GM19328 (cell line): ENCODE data around the gene SCG3.

Experiments
- ATAC-seq: cut with Tn5 transposase; IDR thresholded peaks from one replicate; pipeline ENCODE4 v1.9.1; 2021; ENCODE audit warnings: mild to moderate bottlenecking, moderate library complexity; ENCODE audit not compliant: unreplicated experiment

SCG3 gene

GRCh38 chr15:51726302-51727073, 45.2 kb downstream of the SCG3 start:
- peak; percentile 79 for ATAC-seq

- ATAC-seq: no peak
Observed at GRCh38 chr15:51727141-51727897, 46.0 kb downstream of the SCG3 start.

DNA sequence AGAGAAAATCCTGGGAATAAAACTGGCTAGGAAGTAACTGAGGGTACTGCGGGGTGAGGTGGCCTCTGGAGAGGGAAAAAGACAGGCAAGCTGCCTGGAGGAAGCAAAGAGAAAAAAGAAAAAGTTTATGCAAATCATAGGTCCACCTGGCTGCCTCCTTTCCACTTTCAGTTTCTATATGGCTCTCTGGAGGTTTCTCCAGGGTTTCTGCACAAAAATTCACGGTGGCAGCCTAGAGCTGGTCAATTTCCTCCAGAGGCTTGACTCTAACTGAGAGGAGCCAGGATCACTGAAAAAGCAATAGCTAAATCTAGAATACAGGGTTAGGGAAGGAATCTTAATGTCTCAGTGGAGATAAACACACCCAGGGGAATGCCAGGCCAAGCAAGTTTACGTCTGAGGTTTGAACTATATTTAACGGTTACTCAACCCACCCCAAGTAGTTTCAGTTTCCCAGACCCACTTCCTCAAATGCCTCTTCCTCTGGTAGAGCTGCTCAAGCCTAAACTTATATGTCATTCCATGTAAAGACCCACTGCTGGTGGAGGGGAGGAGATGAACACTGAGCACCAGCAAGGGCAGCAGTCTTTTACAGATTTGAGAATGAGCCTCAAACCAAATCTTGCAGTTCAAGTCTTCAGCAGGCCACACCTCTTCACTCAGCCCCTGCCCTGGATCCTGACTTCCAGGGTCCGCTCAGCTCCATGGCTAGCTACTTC, 50.4 kb downstream of the SCG3 start:
- ATAC-seq: peak; percentile 47

GRCh38 chr15:51732646-51733045, 51.3 kb downstream of the SCG3 start:
- no peak for ATAC-seq

DNA sequence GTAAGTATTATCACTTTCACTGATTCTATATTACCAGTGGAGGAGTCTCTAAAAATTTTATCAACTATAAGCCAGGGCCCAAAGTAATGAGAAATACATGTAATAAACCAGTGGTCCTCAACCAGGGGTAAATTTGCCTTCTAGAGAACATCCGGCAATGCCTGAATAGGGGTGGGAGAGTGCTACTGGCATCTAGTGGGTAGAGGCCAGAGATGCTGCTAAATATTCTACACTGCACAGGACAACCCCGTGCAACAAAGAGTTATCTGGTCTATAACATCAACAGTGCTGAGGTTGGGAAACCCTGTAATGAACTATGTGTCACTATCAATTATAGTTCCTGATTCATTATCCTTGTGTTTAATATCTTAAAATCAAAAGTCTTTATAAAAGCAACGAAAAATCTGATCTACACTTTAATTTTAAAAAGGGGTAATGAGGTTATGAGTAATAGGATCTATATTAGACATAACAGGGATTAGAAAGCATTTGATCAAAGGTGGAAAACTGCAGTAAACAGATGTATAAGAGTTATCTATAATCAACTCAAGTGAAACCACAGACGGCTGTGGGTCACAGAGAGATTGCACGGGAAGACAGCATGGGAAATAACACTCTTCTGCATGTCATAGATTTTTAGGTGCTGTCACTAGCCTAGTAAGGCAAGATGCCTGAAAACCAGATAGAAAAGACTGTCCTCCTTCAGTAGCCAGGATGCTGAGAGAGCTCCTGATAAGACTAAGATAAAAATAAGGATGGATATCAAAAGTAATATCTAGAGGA, 54.1 kb downstream of the SCG3 start:
- no peak for ATAC-seq

GRCh38 chr15:51736069-51736468, 54.8 kb downstream of the SCG3 start:
- ATAC-seq: no peak

DNA sequence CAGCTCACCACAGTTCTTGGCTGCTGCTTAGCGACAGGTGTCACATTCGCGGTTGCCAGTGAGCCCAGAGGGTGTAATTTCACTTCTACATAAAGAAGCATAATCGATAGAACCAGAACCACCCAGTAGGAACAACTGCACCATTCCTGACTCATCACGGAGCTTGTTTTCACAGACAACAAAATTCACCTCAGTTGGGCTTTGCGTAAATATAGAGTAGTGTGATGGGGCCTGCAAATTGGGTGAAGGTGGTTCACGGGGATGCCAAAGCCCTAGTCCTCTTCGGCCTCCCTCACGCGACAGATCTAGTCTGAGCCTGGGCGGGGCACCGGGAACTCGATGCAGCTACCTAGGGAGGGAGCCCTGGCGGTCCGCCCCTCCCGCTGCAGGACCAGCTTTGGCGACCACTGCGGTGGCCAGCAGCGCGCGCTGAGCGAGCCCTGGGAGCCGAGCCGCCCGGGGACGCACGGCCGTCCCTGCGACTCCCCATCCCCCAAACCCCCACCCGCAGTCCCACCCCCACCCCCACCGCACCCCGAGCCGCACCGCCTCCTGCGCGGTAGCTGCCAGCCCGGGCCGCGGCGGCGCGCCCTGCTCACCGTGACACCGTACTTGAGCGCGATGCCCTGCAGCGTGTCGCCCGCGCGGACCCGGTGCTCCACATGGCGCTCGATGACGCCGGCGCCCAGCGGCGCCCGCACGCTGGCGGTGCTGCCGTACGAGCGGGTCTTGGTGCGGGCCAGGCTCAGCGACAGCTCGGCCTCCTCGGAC, 55.6 kb downstream of the SCG3 start:
- peak; percentile 25 for ATAC-seq

DNA sequence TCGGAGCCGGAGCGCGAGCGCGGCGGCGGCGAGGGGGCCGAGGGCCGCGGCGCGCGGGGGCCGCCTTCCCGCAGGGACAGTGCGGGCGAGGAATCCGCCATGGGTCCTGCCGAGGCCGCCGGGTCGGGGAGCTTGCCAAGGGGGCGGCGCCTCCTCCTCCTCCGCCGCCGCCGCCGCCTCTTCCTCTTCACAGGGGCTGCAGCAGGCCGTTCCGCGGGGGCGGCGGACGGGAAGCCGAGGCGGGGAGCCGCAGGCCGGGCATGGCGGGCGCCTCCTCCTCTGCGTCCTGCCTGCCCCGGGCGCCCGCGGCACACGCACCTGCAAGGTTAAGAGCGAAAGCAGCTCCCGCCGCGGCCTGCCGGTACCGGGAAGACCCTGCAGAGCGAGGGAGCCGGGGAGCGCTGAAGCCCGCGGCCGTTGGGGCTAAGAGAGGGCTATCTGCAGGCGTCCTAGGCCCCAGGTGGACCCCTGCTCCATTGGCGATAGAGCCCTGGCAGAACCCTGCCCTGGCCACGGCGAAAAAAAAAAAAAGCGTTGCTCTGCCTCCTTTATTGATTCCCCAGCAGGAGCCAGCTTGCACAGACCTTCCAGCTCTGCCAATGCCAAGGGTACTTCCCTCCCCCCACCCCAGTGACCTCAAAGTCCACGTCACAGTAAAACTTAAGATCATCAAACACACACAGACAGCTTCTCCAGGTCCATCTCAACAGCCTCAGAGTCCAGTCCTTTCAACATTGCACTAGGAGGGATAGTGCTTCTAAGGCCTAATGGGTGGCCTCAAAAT, 56.4 kb downstream of the SCG3 start, which contains the start of gene LYSMD2:
LYSMD2 (minus strand) TSS at position 134 of the 784 bp plus-strand sequence; CDS start at position 101, 33 bp downstream.
- peak; percentile 45 for ATAC-seq

DNA sequence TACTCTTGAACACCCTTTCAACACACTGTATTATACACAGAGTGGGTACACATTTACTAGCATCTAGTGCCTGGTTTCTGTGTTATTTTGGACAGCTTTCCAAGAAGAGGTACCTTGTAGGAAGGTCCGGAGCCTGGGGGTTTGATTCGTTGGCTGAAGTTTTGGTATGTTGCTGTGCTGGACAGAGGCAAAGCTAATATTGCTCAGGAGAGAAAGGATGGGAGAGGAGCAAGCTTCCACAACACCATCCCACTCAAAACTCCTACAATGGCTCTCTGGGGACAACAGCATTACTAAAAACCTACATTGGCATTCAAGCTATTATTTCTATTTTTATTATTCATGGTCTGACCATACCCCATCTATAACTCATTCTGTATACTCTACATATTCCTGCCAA, 57.2 kb downstream of the SCG3 start:
- ATAC-seq: no peak

DNA sequence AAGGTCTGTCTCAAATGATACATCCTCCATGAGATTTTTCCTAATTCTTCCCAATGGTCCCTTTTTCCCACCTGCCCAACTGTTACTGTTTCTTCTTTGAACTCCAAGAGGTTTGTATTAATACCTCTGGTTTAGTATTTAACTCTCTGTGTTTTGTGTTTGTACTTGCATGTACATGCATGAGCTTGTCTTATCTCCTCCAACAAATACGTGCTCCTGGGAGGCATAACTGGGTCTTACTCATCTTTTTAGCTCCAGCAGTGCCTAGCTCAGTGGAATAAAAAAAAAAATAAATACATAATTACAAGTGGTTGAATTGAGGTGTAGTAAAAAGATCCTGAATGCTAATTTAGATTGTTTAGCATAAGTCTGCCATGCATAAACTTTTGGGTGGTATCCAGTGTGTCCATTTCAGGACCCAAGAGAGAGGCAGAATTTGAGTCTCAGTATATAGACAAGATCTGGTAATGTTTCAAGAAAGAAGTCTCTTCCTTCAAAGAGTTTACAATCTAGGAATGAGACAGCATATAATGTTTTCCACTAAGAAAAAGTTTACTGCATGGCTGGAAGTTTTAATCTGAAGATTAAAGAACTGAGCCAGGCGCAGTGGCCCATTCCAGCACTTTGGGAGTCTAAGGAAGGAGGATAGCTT, 57.9 kb downstream of the SCG3 start:
- no peak for ATAC-seq

DNA sequence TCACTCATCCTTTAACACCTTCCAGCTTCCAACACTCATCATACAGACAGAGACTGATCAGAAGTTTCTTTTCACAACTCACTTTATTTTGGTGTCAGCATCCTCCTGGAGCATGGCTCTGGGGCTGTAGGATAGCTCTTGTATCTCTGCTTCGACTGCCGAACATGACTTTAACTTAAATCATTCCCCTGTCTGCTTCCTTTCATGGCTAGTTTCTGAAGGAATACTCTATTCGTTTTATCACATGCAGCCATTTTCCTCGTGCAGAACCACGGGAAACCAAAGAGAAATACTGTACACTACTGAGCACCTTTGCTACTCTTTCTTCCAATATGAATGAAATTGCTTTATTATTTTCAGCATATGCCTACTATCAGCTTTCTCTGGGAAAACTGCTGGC, 68.0 kb downstream of the SCG3 start:
- no peak for ATAC-seq

DNA sequence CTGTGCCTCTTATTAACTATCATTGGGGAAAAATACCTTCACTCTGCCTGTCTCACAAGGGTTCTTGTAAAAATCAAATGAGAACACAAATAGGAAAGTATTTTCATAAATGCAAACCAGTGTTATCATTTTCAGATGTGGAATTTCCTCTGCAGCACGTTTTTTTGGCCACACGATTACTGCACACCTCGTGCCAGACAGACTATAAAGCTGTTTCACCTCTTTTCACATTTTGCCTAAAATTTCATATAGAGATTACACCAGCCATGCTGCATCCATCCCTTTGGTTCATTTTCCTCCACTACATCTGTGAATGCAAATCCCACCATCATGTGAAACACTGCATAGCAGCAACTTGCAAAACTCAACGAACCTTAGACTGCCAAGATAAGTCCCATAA, 68.9 kb downstream of the SCG3 start:
- no peak for ATAC-seq

DNA sequence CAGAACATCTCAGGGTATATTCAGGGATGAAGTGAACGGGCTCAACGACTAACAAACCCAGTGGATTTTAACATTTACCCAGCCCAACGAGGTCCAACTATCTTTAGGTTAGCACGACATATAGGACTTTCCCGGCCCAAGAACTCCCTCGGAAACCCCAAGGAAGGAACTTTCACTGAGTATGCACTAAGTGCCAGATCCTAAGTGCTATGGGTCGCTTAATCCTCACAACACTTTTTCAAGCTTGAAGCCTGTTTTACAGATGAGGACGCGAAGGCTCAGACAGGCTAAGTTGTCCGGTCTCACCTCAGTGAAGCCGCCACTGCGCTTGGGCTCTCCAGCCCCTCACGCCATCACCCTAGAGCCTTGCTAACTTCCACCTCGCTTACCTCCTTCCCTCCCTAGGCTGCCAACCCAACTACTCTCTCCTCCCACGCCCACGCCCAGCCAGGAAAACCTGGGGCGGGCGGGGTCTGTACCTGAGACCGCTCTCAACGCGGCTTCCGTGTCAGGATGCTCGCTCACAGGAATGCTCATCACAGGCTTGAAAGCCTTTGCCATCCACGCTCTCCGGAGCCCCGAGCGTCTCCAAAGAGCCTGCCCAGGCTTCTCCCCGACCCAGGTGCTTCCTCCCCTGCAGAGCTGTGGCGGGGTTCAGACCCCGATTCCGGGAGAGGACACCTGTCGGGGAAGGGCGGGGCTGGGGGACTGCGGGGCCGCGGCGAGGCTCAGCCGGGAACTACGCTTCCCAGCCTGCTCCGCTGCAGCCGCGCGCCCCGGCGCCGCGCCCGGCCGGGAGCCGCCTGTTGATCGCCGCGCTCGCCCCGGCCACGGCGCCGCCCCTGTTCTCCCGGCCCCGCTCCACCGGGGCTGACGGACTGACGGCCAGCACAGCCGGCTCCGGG, 69.7 kb downstream of the SCG3 start, which contains the start of gene TMOD2:
TMOD2 (plus strand) TSS at position 806 of the 905 bp plus-strand sequence. CDS start 14,845 bp downstream, outside the sequence.
- ATAC-seq: peak; percentile 79

GRCh38 chr15:51751697-51752683, 70.7 kb downstream of the SCG3 start:
- peak; percentile 37 for ATAC-seq

DNA sequence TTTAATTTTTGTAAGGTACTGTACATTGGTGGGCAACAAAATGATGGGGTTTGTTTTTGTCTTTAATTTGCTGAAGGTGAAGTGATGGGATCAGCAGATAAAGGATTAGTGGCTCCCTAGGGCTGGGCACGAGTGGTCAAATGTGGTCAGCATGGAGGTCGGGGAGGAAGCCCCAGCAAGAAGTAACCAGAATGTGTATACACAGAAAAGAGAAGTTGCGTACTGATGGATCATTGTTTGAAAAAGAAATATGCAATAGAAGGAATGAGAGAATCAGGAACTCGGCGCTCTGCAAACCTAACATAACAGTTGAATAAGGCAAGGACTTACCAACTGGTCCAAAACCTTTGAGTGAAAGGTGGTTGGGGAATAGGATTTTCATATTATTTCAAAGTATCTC, 71.6 kb downstream of the SCG3 start:
- ATAC-seq: no peak

GRCh38 chr15:51754267-51754666, 73.0 kb downstream of the SCG3 start:
- no peak for ATAC-seq
